Measurements from ENCODE around the gene ZNF652. TPM values are rescaled to one million over a fixed set of nuclear protein-coding genes. Genes with fewer than 3 reads are reported as not detected.
"Not testable (repeated sequence)": the region's sequence is repeated elsewhere in the genome, so short reads cannot be mapped to it uniquely, and the experiment has no call there.

The ZNF652 gene
- total and polyA plus RNA-seq, 2 experiments from 2014 or later = 36.2 to 54.5 TPM

DNA sequence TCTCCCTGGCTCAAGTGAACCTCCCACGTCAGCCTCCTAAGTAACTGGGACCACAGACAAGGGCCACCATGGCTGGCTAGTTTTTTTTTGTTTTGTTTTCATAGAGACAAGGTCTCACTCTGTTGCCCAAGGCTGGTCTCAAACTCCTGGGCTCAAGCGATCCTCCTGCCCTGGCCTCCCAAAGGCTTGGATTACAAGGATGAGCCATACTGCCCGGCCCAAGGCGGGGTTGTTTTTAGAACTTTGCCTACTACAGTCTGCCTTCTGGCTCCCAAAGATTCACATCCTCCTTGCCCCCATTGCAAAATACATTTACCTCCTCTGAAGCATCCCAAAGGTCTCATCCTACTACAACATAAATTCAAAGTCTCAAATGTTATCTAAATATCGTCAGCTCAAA lies 82.0 kb downstream of the ZNF652 start:
- Histone ChIP-seq H3K9me2 (ENCODE audit: insufficient read depth) (no peaks in the 10 kb centered on the region), H2AFZ (no peak overlapping the region), H3K27me3 (ENCODE audit: insufficient read depth) (no peaks in the 10 kb centered on the region), H3K27ac (ENCODE audit: low read depth) (no peak overlapping the region), H3K4me2 (no peak overlapping the region), H3F3A (replicated peaks; ENCODE audit: low read depth) (no peaks in the 10 kb centered on the region), H3K4me1 (ENCODE audit: insufficient read depth) (peaks cover 11% of the 10 kb centered on the region; the same call in 1 of the 2 replicates), H4K20me1 (replicated peaks; ENCODE audit: insufficient read depth) (no peaks in the 10 kb centered on the region), H3K36me3 (ENCODE audit: insufficient read depth) (no peaks in the 10 kb centered on the region), H3K4me3 (no peak overlapping the region), H3K79me2 (replicated peaks; ENCODE audit: insufficient read depth) (no peaks in the 10 kb centered on the region)
- H3K36me3 Mint-ChIP-seq (ENCODE audit: low read depth) = no peaks in the 10 kb centered on the region
- peaks cover 18% of the 10 kb centered on the region for H3K4me1 Mint-ChIP-seq
- H3K4me3 Mint-ChIP-seq = no peak overlapping the region
- peaks cover 5% of the 10 kb centered on the region for H3K27me3 Mint-ChIP-seq (ENCODE audit: insufficient read depth, low read depth, poor library complexity)
- no peak overlapping the region for H3K27ac Mint-ChIP-seq
- DNase-seq (ENCODE audit: low spot score) (no peak), ATAC-seq (no peak)
- TF ChIP-seq STAT1 (IDR thresholded peaks at IDR 0.05; ENCODE audit: unreplicated experiment) (no peak), CREB1 (CRISPR knock-in tag; IDR thresholded peaks at IDR 0.05; ENCODE audit: low read depth) (no peak), EZH2phosphoT487 (IDR thresholded peaks at IDR 0.05; ENCODE audit: unreplicated experiment) (no peak), ZNF114 (CRISPR knock-in tag; IDR thresholded peaks at IDR 0.05) (no peak), NANOG (IDR thresholded peaks at IDR 0.05; ENCODE audit: borderline replicate concordance) (no peak)
- TF ChIP-seq, protein P1, sequence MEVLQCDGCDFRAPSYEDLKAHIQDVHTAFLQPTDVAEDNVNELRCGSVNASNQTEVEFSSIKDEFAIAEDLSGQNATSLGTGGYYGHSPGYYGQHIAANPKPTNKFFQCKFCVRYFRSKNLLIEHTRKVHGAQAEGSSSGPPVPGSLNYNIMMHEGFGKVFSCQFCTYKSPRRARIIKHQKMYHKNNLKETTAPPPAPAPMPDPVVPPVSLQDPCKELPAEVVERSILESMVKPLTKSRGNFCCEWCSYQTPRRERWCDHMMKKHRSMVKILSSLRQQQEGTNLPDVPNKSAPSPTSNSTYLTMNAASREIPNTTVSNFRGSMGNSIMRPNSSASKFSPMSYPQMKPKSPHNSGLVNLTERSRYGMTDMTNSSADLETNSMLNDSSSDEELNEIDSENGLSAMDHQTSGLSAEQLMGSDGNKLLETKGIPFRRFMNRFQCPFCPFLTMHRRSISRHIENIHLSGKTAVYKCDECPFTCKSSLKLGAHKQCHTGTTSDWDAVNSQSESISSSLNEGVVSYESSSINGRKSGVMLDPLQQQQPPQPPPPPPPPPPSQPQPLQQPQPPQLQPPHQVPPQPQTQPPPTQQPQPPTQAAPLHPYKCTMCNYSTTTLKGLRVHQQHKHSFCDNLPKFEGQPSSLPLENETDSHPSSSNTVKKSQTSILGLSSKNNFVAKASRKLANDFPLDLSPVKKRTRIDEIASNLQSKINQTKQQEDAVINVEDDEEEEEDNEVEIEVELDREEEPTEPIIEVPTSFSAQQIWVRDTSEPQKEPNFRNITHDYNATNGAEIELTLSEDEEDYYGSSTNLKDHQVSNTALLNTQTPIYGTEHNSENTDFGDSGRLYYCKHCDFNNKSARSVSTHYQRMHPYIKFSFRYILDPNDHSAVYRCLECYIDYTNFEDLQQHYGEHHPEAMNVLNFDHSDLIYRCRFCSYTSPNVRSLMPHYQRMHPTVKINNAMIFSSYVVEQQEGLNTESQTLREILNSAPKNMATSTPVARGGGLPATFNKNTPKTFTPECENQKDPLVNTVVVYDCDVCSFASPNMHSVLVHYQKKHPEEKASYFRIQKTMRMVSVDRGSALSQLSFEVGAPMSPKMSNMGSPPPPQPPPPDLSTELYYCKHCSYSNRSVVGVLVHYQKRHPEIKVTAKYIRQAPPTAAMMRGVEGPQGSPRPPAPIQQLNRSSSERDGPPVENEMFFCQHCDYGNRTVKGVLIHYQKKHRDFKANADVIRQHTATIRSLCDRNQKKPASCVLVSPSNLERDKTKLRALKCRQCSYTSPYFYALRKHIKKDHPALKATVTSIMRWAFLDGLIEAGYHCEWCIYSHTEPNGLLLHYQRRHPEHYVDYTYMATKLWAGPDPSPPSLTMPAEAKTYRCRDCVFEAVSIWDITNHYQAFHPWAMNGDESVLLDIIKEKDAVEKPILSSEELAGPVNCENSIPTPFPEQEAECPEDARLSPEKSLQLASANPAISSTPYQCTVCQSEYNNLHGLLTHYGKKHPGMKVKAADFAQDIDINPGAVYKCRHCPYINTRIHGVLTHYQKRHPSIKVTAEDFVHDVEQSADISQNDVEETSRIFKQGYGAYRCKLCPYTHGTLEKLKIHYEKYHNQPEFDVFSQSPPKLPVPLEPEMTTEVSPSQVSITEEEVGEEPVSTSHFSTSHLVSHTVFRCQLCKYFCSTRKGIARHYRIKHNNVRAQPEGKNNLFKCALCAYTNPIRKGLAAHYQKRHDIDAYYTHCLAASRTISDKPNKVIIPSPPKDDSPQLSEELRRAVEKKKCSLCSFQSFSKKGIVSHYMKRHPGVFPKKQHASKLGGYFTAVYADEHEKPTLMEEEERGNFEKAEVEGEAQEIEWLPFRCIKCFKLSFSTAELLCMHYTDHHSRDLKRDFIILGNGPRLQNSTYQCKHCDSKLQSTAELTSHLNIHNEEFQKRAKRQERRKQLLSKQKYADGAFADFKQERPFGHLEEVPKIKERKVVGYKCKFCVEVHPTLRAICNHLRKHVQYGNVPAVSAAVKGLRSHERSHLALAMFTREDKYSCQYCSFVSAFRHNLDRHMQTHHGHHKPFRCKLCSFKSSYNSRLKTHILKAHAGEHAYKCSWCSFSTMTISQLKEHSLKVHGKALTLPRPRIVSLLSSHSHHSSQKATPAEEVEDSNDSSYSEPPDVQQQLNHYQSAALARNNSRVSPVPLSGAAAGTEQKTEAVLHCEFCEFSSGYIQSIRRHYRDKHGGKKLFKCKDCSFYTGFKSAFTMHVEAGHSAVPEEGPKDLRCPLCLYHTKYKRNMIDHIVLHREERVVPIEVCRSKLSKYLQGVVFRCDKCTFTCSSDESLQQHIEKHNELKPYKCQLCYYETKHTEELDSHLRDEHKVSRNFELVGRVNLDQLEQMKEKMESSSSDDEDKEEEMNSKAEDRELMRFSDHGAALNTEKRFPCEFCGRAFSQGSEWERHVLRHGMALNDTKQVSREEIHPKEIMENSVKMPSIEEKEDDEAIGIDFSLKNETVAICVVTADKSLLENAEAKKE (CRISPR knock-in tag; IDR thresholded peaks at IDR 0.05) = no peak
- H3K9me3 Mint-ChIP-seq = no peaks in the 10 kb centered on the region

GRCh38 chr17:49279263-49280015 lies 82.6 kb downstream of the ZNF652 start:
- not testable (repeated sequence) for ATAC-seq; H2AFZ ChIP-seq; H3K4me3 Mint-ChIP-seq; H3K27ac ChIP-seq (ENCODE audit: low read depth); H3K27ac Mint-ChIP-seq; H3K4me2 ChIP-seq; H3K27me3 Mint-ChIP-seq (ENCODE audit: insufficient read depth, low read depth, poor library complexity); H3K79me2 ChIP-seq (replicated peaks; ENCODE audit: insufficient read depth); H4K20me1 ChIP-seq (replicated peaks; ENCODE audit: insufficient read depth); H3F3A ChIP-seq (replicated peaks; ENCODE audit: low read depth); H3K36me3 ChIP-seq (ENCODE audit: insufficient read depth); H3K27me3 ChIP-seq (ENCODE audit: insufficient read depth); H3K9me3 Mint-ChIP-seq; DNase-seq (ENCODE audit: low spot score); H3K36me3 Mint-ChIP-seq (ENCODE audit: low read depth); H3K4me3 ChIP-seq; H3K9me2 ChIP-seq (ENCODE audit: insufficient read depth)
- H3K4me1 ChIP-seq (ENCODE audit: insufficient read depth) = peaks cover 11% of the 10 kb centered on the region; the same call in 1 of the 2 replicates
- peaks cover 18% of the 10 kb centered on the region for H3K4me1 Mint-ChIP-seq

Measured in GM23338 (cell line).